ENCODE data around the gene MRPL52.
"Not testable (repeated sequence)": the region's sequence is repeated elsewhere in the genome, so short reads cannot be mapped to it uniquely, and the experiment has no call there.

Gene MRPL52

GRCh38 chr14:22854963-22855724 lies 25.5 kb downstream of the MRPL52 start:
- DNase-seq: no peak

GRCh38 chr14:22856428-22856827 lies 26.7 kb downstream of the MRPL52 start:
- no peak for DNase-seq

GRCh38 chr14:22860377-22860776 lies 30.7 kb downstream of the MRPL52 start:
- DNase-seq: not testable (repeated sequence)

- DNase-seq: no peak
Measured at GRCh38 chr14:22861651-22862050, 32.0 kb downstream of the MRPL52 start.

- no peak for DNase-seq
Measured at GRCh38 chr14:22864979-22865378, 35.3 kb downstream of the MRPL52 start.

GRCh38 chr14:22865424-22866405 lies 36.0 kb downstream of the MRPL52 start:
- no peak for DNase-seq

GRCh38 chr14:22866874-22867273 lies 37.2 kb downstream of the MRPL52 start:
- no peak for DNase-seq

DNA sequence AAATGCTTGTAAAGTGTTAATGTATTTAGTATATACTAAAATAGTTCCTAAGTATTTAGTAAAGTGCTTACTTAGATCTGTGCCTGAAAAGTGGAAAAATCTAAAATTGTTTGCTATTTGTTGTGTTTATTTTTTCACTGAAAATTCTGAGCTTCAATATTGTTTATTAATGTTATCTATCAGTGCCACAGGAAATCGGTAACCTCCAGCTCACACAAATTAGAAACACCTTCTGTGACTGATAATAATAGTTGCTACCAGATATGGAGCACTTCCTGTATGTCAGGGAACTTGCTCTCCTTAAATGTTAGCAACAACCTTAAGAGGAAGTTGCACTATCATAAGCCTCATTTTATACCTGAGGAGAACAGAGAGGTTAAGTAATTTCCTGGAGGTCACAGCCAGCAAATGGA lies 41.1 kb downstream of the MRPL52 start:
- no peak for DNase-seq

DNA sequence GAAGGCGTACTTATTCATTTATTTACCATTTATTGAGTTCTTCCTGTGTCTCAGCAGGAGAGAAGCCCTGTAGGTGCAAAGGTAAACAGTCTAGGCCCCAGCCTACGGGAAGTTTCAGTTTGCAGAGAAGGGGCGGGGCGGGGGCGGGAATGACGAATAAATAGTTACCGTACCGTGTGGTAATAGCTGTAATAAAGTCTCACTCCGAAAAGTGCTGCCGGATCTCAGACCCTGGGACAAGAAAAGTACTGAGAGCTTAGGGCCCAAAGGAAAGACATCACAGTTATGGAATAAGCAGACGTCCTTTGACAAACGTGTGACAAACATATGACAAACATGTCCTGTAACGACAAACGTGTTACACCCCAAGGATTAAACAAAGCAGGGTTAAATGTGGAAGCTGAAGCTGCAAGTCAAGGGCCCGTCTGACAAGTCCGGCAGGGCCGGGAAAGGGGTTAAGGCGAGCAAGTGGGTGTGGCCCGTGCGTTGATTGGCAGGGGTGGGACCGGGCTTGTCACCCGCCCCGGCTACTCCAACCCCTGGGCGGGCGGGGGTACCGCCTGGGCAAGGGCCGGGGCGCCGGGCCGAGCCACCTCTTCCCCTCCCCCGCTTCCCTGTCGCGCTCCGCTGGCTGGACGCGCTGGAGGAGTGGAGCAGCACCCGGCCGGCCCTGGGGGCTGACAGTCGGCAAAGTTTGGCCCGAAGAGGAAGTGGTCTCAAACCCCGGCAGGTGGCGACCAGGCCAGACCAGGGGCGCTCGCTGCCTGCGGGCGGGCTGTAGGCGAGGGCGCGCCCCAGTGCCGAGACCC lies 41.7 kb downstream of the MRPL52 start, which contains the start of gene LRP10:
LRP10 (plus strand) TSS at position 517 of the 809 bp plus-strand sequence. CDS start 564 bp downstream, outside the sequence.
- peak; percentile 58 for DNase-seq

DNA sequence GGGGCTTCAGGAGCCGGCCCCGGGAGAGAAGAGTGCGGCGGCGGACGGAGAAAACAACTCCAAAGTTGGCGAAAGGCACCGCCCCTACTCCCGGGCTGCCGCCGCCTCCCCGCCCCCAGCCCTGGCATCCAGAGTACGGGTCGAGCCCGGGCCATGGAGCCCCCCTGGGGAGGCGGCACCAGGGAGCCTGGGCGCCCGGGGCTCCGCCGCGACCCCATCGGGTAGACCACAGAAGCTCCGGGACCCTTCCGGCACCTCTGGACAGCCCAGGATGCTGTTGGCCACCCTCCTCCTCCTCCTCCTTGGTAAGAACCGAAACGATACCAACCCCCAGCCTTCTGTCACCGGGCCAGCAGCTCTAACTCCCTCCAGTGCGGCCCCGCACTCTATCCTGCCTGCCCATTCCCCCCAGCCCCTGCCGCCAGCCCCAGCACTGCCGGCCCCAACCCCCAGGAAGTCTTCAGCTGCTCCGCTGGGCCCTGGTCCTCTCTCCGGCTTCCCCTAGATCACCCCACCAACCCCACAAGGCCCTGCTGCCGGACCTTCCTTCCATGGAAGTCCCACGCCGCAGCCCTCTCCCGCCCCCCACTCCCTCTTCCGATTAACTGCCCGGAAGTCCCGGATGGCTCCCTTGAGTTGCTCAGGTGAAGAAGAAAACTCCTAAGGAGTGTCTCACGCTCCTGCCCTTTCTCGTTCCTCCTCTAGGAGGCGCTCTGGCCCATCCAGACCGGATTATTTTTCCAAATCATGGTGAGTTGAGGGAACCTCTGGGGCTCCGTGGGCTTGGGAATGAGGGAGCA lies 42.5 kb downstream of the MRPL52 start:
- DNase-seq: peak; percentile 69

DNA sequence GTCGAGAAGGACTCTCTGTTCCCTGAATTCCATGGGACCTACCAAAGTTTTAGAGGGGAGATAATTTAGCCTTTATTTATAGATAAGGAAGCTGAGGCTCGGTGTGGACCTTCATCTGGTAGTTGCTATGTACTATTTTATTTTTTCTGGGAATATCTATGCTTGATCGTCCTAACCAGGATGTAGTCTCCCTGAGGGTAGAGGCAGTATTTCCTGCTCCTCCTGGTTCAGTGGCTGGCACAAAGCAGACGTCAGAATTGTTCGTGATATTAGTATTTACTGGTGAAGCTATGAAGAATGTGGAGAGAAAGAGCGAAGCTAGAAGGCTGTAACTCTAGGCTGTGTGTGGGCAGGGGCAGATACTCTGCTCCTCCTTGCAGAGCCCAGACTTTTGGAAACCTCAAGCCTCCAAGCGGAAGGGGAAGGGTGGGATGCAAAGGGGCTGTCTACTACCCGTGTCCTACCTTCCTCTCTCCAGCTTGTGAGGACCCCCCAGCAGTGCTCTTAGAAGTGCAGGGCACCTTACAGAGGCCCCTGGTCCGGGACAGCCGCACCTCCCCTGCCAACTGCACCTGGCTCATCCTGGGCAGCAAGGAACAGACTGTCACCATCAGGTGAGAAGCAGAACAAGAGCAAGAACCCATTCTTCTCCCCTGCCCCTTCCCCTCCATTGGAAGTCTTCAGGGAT lies 43.3 kb downstream of the MRPL52 start:
- no peak for DNase-seq

DNA sequence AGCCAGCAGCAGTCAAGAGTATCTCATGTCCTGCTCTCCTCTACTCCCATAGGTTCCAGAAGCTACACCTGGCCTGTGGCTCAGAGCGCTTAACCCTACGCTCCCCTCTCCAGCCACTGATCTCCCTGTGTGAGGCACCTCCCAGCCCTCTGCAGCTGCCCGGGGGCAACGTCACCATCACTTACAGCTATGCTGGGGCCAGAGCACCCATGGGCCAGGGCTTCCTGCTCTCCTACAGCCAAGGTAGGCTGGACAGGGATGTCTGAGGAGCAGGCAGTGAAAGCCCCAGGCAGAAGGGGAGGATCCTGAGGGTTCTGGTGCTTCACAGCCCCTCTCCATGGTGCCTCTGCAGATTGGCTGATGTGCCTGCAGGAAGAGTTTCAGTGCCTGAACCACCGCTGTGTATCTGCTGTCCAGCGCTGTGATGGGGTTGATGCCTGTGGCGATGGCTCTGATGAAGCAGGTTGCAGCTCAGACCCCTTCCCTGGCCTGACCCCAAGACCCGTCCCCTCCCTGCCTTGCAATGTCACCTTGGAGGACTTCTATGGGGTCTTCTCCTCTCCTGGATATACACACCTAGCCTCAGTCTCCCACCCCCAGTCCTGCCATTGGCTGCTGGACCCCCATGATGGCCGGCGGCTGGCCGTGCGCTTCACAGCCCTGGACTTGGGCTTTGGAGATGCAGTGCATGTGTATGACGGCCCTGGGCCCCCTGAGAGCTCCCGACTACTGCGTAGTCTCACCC lies 45.5 kb downstream of the MRPL52 start:
- DNase-seq: no peak

- no peak for DNase-seq
Measured at GRCh38 chr14:22875748-22876319, 46.1 kb downstream of the MRPL52 start.

DNA sequence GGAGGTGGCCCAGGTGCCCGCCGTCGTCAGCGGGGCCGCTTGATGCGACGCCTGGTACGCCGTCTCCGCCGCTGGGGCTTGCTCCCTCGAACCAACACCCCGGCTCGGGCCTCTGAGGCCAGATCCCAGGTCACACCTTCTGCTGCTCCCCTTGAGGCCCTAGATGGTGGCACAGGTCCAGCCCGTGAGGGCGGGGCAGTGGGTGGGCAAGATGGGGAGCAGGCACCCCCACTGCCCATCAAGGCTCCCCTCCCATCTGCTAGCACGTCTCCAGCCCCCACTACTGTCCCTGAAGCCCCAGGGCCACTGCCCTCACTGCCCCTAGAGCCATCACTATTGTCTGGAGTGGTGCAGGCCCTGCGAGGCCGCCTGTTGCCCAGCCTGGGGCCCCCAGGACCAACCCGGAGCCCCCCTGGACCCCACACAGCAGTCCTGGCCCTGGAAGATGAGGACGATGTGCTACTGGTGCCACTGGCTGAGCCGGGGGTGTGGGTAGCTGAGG lies 47.4 kb downstream of the MRPL52 start:
- no peak for DNase-seq

DNA sequence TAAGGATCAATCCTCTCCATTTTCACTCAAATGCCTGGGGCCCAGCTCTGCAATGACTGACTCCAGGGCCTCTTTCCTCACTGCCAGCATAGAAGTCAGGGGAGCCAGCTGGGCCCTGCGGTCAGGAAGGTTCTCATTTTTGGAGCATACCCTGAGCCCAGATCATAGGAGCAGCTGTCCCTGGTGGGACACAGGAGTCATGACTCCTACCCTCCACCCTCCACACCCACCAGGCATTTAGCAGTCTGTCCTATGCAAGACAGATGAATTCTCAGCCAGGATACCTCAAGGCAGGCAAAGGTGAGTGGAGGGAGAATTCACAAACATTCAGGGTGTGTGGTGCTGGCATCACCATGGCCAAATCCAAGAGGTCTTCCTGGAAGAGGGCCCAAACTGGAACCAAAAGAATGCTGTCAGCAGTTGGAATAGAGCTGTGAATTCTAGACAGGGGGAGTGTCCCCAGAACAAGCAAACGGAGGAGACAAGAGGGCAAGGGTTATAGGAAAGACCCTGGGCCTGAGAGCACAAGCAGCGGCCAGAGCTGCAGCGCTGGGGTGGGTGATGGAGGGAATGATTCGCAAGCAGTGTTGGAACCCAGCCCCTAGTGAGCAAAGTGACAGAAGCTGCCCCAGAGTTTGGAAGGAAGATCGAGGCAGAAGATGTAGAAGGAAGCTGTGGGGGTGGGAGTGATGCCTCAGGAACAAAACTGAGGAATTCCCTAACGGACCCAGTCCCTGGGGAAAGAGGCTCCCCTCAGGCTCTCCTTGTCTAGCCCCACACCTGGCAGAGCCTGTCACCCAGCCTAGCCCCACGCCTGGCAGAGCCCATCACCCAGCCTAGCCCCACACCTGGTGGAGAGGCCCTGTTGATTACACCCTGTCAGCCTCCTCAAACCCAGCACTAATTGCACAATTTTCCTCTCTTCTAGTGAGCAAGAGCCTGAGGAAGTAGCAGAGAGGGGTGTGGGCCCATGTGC lies 48.9 kb downstream of the MRPL52 start:
- DNase-seq: no peak

DNA sequence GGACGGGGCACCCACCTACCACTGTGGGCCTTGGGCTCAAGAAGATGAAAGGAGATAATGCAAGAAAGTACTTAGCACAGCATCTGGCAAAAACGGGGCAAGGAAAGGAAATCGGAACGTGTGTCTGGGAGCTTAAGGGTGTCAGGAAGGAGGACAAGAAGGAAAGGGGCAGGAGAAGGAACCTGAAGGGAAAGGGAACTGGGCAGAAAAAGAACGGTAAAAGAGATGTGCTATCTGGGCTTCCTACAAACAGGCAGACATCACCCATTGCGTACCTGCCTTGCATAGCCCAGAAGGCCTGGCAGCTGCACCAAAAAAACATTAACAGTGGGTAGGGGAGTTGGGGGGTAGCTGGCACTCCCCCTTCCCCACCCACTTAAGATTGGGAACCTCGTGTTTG lies 52.4 kb downstream of the MRPL52 start:
- DNase-seq: no peak

GRCh38 chr14:22882529-22883172 lies 53.0 kb downstream of the MRPL52 start:
- peak; percentile 75 for DNase-seq

Data from NCI-H2107 (cell line).